NCI-H1417 treated with DMSO at 0.1 percent for 48 hours (cell line): Measurements from ENCODE around the gene GPS1.

Experiments used
- DNase-seq: peaks from one replicate; lab custom pipeline; 2025; lab: John Stamatoyannopoulos, UW

GPS1 gene

GRCh38 chr17:82051776-82052637, at the start of gene GPS1, which contains the start of gene RFNG:
GPS1 (plus strand) TSS chr17:82051898; CDS start chr17:82051932, 34 bp downstream.
RFNG (minus strand) TSS chr17:82051811; CDS start chr17:82051766, 45 bp downstream.
- no peak for DNase-seq

GRCh38 chr17:82003411-82004381, 48.0 kb upstream of the GPS1 start:
- no peak for DNase-seq

- no peak for DNase-seq
These were observed 46.9 kb upstream of the GPS1 start for GRCh38 chr17:82004517-82005455.

DNA sequence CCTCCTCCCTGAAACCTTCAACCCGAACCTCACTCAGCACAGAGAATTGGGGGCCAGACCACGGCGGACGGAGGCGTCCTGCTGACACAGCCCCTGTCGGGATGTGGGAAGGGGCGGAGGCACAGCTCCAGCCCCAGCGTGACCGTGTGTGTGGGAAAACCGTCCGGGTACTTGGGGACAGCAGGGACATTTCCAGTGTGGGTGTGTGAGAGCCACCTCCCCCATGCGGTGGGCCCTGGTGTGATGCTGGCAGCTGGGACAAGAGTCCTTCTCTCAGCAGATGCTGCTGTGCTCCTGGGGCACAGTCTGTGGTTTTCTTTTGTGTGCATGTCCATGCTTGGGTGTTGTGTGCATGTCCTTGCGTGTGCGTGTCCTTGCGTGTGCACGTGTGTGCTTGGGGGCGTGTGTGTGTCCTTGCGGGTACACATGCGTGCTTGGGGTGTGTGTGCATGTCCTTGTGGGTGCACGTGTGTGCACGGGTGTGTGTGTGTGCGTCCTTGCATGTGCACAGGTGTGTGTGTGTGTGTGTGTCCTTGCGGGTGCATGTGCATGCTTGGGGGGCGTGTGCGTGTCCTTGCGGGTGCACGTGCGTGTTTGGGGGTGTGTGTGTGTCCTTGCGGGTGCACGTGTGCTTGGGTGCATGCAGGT, 45.9 kb upstream of the GPS1 start:
- no peak for DNase-seq

DNA sequence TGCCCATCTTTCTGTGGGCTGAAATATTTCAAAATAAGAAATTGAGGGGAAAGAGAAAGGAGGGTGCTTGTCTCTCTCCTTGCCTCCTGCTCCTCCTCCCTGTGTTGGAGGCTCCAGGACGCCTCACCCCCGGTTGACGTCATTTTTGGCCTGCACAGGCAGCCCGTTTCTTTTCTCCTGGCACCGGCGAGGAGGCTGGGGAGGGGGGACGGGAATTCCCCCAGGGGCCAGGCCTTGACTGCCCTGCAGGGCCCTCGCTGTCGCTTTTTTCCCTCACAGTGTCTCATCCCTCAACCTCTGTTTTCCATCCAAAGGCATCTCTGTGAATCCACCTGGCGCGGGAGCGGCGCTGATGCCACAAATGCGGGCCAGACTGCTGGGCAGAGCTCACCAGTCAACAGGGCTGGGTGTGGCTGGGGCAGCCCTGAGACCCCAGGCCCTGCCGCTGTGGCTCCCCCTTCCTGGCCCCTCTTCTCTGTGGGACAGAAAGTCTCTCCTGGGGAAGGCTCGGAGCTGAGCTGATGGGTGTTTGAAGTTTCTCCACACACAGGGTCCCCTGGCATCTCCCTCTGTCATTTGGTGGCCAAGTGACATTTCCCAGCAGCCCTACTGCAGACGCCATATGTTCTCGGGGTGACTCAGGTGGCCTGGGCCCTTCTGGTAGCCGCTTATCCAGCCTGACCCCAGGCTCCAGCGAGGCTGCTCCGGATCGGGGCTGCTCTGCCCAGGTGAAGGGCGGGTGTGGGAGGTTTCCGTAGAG, 45.0 kb upstream of the GPS1 start:
- no peak for DNase-seq

GRCh38 chr17:82007228-82007494, 44.5 kb upstream of the GPS1 start:
- no peak for DNase-seq

DNA sequence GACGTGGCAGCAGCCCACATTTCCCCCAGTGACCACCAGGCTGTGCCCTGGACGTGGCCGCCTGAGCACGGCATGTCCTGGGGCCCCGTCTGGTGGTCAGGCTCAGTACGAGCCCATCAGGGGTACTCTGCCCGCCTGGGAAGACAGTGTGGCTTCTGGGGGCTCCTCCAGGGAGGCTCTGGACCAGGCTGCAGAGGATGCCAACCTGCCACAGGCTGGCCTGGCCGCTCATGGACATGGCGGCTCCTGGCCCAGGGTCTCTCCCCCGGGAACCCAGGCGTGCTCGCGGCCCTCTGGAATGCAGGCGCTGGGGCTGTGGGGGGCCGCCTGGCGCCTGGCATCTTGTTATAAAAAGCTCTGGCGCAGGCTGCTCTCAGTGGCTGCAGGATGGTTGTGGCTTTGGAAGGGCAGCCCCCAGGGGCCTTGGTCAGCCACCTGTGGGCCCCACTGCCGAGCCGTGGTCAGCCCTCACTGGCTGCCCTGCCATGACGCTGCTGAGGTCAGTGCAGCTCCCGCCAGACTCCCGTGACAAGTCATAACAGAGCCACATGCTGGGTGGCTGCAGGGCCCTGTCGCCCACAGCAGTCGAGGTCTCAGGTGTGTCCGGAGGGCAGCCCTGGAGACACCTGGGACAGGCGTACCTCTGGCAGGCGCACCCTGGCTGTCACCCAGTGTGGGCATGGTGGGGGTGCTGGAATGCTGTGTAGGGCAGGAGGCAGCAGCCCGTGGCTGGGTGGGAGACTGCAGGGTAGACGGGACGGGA, 44.0 kb upstream of the GPS1 start:
- no peak for DNase-seq

DNA sequence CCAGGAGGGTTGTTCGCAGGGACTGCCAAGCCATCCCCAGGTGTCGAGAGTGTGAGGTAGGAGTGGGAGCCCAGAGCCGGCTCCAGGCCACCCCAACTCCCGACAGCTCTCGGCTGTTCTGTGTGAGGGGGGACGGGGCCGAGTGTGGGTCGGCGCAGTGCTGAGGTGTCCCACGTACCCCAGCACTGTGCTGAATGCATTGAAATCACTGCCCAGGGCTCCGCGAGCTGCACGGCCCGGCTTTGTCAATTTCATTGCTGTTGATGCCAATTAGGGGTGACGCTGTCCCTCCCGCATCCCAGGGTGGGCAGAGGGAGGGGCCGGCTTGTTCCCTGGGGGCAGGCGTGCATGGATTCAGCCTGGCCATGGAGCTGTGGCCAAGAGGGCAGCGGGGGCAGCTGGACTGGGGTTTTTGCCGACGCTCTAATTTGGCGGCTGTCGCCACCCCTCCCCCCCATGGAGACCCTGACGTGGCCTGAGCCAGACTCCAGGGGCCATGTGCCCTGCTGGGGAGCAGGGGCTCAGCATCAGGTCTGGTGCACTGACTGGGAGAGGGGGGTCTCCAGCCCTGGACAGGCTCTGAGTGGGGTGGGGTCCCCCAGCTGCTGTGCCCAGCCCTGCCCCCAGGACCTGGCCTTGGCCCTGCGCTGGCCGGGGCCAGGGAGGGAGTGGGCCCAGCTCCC, 43.3 kb upstream of the GPS1 start:
- no peak for DNase-seq

DNA sequence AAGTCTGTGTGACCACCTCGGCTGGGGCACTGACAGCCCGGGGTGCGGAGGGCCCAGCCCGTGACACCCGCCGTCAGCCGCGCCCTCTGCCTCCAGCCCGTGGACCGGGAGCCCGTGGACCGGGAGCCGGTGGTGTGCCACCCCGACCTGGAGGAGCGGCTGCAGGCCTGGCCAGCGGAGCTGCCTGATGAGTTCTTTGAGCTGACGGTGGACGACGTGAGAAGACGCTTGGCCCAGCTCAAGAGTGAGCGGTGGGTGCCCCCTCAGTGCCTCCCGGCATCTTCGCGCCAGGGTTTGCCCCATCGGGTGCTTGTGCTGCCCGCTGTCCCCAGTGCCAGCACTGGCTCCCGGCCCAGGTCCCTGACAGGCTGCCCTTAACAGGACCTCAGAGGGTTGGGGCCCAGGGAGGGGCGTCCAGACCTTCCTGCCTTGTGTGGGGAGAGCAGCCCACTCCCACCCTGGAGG, 42.7 kb upstream of the GPS1 start:
- DNase-seq, result no peak

DNA sequence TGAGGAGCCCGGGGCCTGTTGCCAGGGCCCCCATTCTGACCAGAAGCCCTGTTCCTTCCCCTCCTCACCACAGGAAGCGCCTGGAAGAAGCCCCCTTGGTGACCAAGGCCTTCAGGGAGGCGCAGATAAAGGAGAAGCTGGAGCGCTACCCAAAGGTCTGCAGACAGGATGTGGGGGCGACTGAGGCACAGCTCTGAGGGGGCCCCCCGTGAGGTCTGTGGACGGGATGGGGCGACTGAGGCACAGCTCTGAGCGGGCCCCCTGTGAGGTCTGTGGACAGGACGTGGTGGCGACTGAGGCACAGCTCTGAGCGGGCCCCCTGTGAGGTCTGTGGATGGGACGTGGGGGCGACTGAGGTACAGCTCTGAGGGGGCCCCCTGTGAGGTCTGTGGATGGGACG, 42.3 kb upstream of the GPS1 start:
- DNase-seq, result no peak

GRCh38 chr17:82010575-82011525, 40.8 kb upstream of the GPS1 start:
- DNase-seq, result no peak

DNA sequence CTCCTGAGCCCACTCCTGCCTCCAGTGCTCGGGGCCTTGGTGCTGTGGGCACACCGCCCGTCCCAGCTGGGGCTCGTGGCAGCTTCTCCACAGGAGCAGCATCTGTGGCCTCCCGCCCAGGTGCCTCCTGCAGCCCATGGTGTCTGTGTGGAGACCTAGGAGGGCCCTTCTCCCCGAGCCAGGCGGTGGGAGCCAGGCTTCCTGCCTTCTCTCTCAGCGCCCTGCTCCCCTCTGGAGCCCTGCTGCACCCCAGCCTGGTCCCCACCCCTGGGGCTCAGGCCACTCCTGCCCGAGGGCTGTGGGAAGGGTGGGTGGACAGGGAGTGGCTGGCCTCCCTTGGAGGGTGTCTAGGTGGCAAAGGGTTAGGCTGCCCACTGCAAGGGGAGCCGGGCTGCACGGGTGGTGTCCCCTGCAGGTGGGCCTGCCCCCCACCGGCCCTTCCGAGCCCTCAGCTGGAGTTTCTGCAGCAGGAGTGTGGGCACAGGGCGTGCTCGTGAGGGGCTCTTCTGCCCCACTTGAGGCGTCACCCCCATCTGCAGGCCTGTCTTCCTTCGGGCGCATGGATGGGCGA, 40.0 kb upstream of the GPS1 start:
- DNase-seq, result no peak

DNA sequence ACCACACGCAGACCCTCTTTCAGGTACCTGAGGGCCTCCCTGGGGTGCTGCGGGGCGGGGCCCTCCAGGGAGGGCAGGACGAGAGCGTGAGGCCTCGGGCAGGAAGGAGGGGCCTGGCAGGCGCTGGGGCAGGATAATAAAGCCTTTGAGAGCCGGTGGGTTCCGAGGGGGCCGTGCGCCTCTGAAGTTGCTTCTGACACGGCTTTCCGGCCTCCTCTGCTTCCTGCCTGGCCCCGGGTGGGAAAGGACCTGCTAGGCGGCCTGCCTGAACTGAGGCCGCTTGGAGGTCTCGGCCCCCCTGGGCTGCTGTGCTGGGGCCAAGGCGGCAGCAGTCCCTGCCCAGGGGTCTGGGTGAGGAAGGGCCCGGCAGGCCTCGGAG, 39.4 kb upstream of the GPS1 start:
- DNase-seq, result no peak

- DNase-seq, result no peak
These were observed 38.9 kb upstream of the GPS1 start for GRCh38 chr17:82012640-82013295.

DNA sequence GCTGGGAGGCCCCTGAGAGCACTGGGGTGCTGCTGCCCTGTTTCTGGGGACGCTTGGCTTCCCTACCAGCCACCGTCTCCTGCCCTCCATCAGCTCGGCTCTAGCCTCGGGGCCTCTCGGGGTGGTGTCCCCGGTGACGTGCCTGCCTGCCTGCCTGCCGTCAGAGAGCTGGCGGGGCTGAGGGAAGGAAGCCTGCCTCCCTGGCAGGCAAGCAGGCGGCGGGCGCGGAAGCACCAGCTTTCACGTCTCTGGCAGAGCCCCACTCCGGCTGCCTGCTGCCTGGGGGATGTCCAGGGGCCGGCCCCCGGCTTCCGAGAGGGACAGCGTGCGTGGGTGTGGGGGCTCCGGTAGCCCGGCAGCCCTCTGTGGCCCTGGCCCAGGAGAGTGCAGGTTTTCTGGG, 38.4 kb upstream of the GPS1 start:
- no peak for DNase-seq

GRCh38 chr17:82013772-82014321, 37.9 kb upstream of the GPS1 start:
- DNase-seq, result no peak

- no peak for DNase-seq
These were observed 37.3 kb upstream of the GPS1 start for GRCh38 chr17:82014432-82014831.
